Large intestine (tissue), 3 donors: ENCODE measurements around the gene SYNPO. TPM values are rescaled to one million over a fixed set of nuclear protein-coding genes. Genes with fewer than 3 reads are reported as not detected.

ENCODE experiments used
- DNase-seq, 2 donors: peaks; one replicate each; pipeline versions ENCODE4 v3.0.0 to v3.0.0-alpha.2; 2013
- H3K27ac ChIP-seq: one replicate; pipeline ENCODE4 v1.5.1; 2013; ENCODE audit warnings: low read length
- H3K27me3 ChIP-seq: 2 replicates; pipeline ENCODE4 v1.6.1; 2013; ENCODE audit warnings: low read length; ENCODE audit not compliant: control insufficient read depth, insufficient read depth
- H3K36me3 ChIP-seq: 2 replicates; pipeline ENCODE4 v1.6.1; 2013; ENCODE audit warnings: low read length; ENCODE audit not compliant: control insufficient read depth, insufficient read depth
- H3K4me1 ChIP-seq: one replicate; pipeline ENCODE4 v1.6.1; 2013; ENCODE audit warnings: low read length; ENCODE audit not compliant: control insufficient read depth, insufficient read depth
- H3K4me3 ChIP-seq: one replicate; pipeline ENCODE4 v1.5.1; 2013; ENCODE audit warnings: low read length
- H3K9me3 ChIP-seq: one replicate; pipeline ENCODE4 v1.6.1; 2013; ENCODE audit warnings: mild to moderate bottlenecking, low read depth, low read length, moderate library complexity; ENCODE audit not compliant: control insufficient read depth
- WGBS: methylation state at CpG from one replicate; pipeline ENCODE4 v1.1.5; 2013; ENCODE audit warnings: low lambda C conversion rate; ENCODE audit not compliant: insufficient coverage; 5-methylcytosine and 5-hydroxymethylcytosine counted together
- polyA plus RNA-seq: library from polyadenylated mRNA; unstranded; fragments of 120-200 nt; gene quantifications from one replicate; pipeline ENCODE4 v1.2.1, GENCODE V29; 2013

Gene SYNPO
- polyA plus RNA-seq, 1 donor, result 46.7 TPM

DNA sequence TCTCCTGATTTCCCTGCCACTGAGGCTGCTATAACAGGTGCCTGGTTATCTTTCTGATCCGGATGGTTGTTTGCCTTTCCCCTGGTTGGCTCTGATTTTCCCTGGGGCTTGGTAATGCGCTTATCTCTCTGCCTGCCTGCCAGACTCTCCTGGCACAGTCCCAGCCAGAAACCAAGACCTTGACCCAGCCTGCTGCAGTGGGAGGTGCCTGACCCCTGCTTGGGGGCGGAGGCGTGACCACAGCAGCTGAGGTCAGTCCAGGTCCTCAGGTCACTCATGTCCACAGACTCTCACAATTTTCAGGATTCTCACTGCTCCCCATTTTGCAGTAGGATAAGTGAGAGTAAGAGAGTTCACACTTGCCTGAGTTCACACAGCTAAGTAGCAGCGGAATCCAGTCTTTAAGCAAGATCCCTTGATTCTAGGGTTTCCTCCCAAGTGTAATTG lies 24.4 kb upstream of the SYNPO start:
- Histone ChIP-seq H3K9me3 (no peaks in the 10 kb centered on the region), H3K27me3 (no peaks in the 10 kb centered on the region), H3K36me3 (peaks cover 43% of the 10 kb centered on the region), H3K4me1 (peaks cover 55% of the 10 kb centered on the region), H3K27ac (no peak overlapping the region), H3K4me3 (no peak overlapping the region)
- no peak for DNase-seq
- WGBS, result 80% methylated on average over 1 of the region's 5 CpGs

GRCh38 chr5:150616506-150616905 lies 24.0 kb upstream of the SYNPO start:
- H3K9me3 ChIP-seq, result no peaks in the 10 kb centered on the region
- no peak overlapping the region for H3K4me3 ChIP-seq
- H3K27ac ChIP-seq, result no peak overlapping the region
- H3K4me1 ChIP-seq, result peaks cover 51% of the 10 kb centered on the region
- H3K27me3 ChIP-seq, result no peaks in the 10 kb centered on the region
- peaks cover 44% of the 10 kb centered on the region for H3K36me3 ChIP-seq
- no CpG with 5 or more reads among the region's 1 CpG for WGBS
- no peak for DNase-seq

GRCh38 chr5:150618163-150618562 lies 22.3 kb upstream of the SYNPO start:
- H3K9me3 ChIP-seq, result no peaks in the 10 kb centered on the region
- peaks cover 34% of the 10 kb centered on the region for H3K4me1 ChIP-seq
- no peak overlapping the region for H3K27ac ChIP-seq
- no CpG with 5 or more reads among the region's 9 CpGs for WGBS
- no peak for DNase-seq
- H3K4me3 ChIP-seq, result no peak overlapping the region
- peaks cover 55% of the 10 kb centered on the region for H3K36me3 ChIP-seq
- H3K27me3 ChIP-seq, result no peaks in the 10 kb centered on the region

- no peak for DNase-seq
- H3K9me3 ChIP-seq, result no peaks in the 10 kb centered on the region
- peaks cover 29% of the 10 kb centered on the region for H3K4me1 ChIP-seq
- no peak overlapping the region for H3K4me3 ChIP-seq
- H3K27ac ChIP-seq, result peak overlapping the region; percentile 34
- H3K27me3 ChIP-seq, result no peaks in the 10 kb centered on the region
- no CpG with 5 or more reads among the region's 17 CpGs for WGBS
- H3K36me3 ChIP-seq, result peaks cover 57% of the 10 kb centered on the region
Observed at GRCh38 chr5:150618588-150619281, 21.7 kb upstream of the SYNPO start.

GRCh38 chr5:150619359-150620230 lies 20.9 kb upstream of the SYNPO start:
- Histone ChIP-seq H3K4me1 (peaks cover 24% of the 10 kb centered on the region), H3K4me3 (no peak overlapping the region), H3K27me3 (no peaks in the 10 kb centered on the region), H3K36me3 (peaks cover 55% of the 10 kb centered on the region), H3K27ac (peak overlapping the region; percentile 34), H3K9me3 (no peaks in the 10 kb centered on the region)
- DNase-seq, result no peak
- no CpG with 5 or more reads among the region's 24 CpGs for WGBS

DNA sequence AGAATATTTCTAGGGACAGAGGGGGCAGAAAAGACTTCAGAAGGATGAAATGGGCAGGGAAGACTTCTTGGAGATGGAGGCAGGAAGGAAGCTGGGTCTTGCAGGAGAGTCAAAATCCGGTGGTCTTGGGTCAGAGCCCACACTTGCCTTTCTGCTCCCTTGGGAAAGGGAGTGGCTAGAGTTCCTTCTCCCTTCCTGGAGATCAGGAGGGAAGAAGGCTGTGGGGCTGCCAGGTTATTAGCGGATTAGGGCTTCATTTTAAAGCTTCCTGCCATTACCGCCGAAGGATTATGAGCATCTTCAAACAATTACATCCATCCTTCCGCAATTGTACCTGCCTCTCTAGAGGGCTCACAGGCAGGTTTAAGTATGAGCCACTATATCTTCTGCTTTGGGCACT lies 19.2 kb upstream of the SYNPO start:
- no peak for DNase-seq
- Histone ChIP-seq H3K9me3 (no peaks in the 10 kb centered on the region), H3K27ac (no peak overlapping the region), H3K36me3 (peaks cover 50% of the 10 kb centered on the region), H3K4me1 (peaks cover 23% of the 10 kb centered on the region), H3K4me3 (no peak overlapping the region), H3K27me3 (no peaks in the 10 kb centered on the region)
- WGBS, result no CpG with 5 or more reads among the region's 5 CpGs

- Histone ChIP-seq H3K36me3 (peaks cover 50% of the 10 kb centered on the region), H3K27me3 (no peaks in the 10 kb centered on the region), H3K9me3 (no peaks in the 10 kb centered on the region), H3K27ac (no peak overlapping the region), H3K4me3 (no peak overlapping the region), H3K4me1 (peaks cover 23% of the 10 kb centered on the region)
- WGBS, result no CpG with 5 or more reads among the region's 2 CpGs
- no peak for DNase-seq
Observed at GRCh38 chr5:150622157-150622556, 18.3 kb upstream of the SYNPO start.

DNA sequence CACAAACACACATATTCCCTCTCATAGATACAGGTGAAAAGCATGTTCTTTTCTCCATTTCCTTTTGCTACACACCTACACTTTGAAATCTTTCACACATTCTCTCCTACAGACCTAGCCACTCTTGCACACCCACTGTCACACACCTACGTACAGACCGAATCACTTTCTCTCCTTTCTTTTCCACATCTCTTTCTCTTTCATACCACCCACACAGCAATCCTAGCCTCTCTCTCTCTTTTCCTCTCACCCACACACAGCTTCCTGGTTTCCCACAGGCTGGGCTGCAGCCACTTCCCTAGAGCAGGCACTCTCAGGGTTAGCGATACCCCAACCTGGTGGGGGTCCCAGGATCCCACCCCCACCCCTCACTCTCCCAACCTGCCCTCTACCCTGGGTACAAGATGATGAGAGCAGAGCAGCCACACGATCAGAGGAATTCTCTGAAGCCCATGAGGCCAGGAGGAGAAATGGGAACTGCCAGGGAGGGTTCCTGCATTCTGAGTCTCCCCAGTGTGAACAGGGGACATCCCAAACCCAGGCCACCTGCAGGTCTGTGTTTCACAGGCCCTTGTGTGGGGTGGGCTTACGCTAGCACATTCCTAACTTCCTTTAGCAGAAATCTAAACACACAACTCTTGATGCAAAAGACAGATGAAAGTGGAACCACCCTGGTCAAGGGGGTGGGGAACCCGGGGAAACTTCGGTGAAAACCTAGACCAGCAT lies 17.1 kb upstream of the SYNPO start:
- no peak for DNase-seq
- H3K27ac ChIP-seq, result no peak overlapping the region
- no peaks in the 10 kb centered on the region for H3K9me3 ChIP-seq
- H3K36me3 ChIP-seq, result peaks cover 45% of the 10 kb centered on the region
- H3K27me3 ChIP-seq, result no peaks in the 10 kb centered on the region
- H3K4me1 ChIP-seq, result peaks cover 26% of the 10 kb centered on the region
- 94% methylated on average over 2 of the region's 7 CpGs for WGBS
- no peak overlapping the region for H3K4me3 ChIP-seq

DNA sequence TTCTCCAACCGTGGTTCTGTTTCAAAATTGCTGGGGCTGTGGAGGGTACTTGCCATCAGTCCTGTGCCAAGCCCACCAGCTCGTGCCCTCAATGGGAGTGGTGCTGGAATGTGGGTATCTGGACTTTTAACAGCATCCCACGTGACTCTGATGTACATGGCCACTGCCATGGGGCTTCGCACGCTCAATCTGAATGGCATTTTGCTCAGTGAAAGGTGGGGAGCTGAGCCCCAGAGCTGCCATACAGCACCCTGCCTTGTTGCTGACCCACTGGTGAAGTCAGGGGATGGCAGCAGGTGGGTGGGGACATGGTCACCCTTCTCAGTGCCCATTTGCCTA lies 16.6 kb upstream of the SYNPO start:
- WGBS, result no CpG with 5 or more reads among the region's 5 CpGs
- H3K27ac ChIP-seq, result no peak overlapping the region
- peaks cover 39% of the 10 kb centered on the region for H3K36me3 ChIP-seq
- H3K4me3 ChIP-seq, result peak overlapping the region; percentile 19
- H3K4me1 ChIP-seq, result peaks cover 26% of the 10 kb centered on the region
- no peak for DNase-seq
- no peaks in the 10 kb centered on the region for H3K9me3 ChIP-seq
- H3K27me3 ChIP-seq, result no peaks in the 10 kb centered on the region
